HG03460 (cell line): ENCODE data around the gene CDK8.

Experiments used
- ATAC-seq: cut with Tn5 transposase; IDR thresholded peaks from one replicate; pipeline ENCODE4 v1.9.1; 2021; ENCODE audit not compliant: unreplicated experiment

Gene CDK8

GRCh38 chr13:26379831-26380230, 125.9 kb downstream of the CDK8 start:
- ATAC-seq: no peak

- ATAC-seq: no peak
Measured at GRCh38 chr13:26380930-26381329, 127.0 kb downstream of the CDK8 start.

- no peak for ATAC-seq
Measured at GRCh38 chr13:26382366-26382765, 128.4 kb downstream of the CDK8 start.

GRCh38 chr13:26382835-26383234, 128.9 kb downstream of the CDK8 start:
- ATAC-seq: no peak

- no peak for ATAC-seq
Measured at GRCh38 chr13:26384587-26384986, 130.7 kb downstream of the CDK8 start.

- ATAC-seq: no peak
Measured at GRCh38 chr13:26386026-26386425, 132.1 kb downstream of the CDK8 start.

GRCh38 chr13:26390203-26390602, 136.3 kb downstream of the CDK8 start:
- no peak for ATAC-seq

- ATAC-seq: no peak
Measured at GRCh38 chr13:26400545-26400944, 146.6 kb downstream of the CDK8 start.

- no peak for ATAC-seq
Measured at GRCh38 chr13:26401069-26401468, 147.1 kb downstream of the CDK8 start.

GRCh38 chr13:26401578-26402021, 147.7 kb downstream of the CDK8 start:
- ATAC-seq: no peak

- no peak for ATAC-seq
Measured at GRCh38 chr13:26406791-26407190, 152.9 kb downstream of the CDK8 start.

- ATAC-seq: no peak
Measured at GRCh38 chr13:26411206-26411605, 157.3 kb downstream of the CDK8 start.

- no peak for ATAC-seq
Measured at GRCh38 chr13:26412263-26412662, 158.3 kb downstream of the CDK8 start.

GRCh38 chr13:26412936-26413716, 159.2 kb downstream of the CDK8 start:
- ATAC-seq: no peak

- no peak for ATAC-seq
Measured at GRCh38 chr13:26420282-26420960, 166.5 kb downstream of the CDK8 start.

GRCh38 chr13:26422036-26422435, 168.1 kb downstream of the CDK8 start:
- ATAC-seq: no peak

GRCh38 chr13:26423629-26424028, 169.7 kb downstream of the CDK8 start:
- ATAC-seq: no peak

GRCh38 chr13:26424181-26424580, 170.3 kb downstream of the CDK8 start:
- ATAC-seq: no peak

- no peak for ATAC-seq
Measured at GRCh38 chr13:26425443-26426358, 171.8 kb downstream of the CDK8 start.

GRCh38 chr13:26433776-26434175, 179.8 kb downstream of the CDK8 start:
- ATAC-seq: no peak

- no peak for ATAC-seq
Measured at GRCh38 chr13:26435171-26435570, 181.2 kb downstream of the CDK8 start.
